HUES6 (cell line): ENCODE results near the gene DISC1.

Experiments used
- H3K27ac ChIP-seq: 2 replicates; pipeline ENCODE4 v1.7.0; 2013; ENCODE audit warnings: low read depth, mild to moderate bottlenecking, low read length, inconsistent platforms
- H3K27me3 ChIP-seq: 2 replicates; pipeline ENCODE4 v1.6.1; 2013; ENCODE audit warnings: low read length; ENCODE audit not compliant: control insufficient read depth, insufficient read depth
- H3K36me3 ChIP-seq: 2 replicates; pipeline ENCODE4 v1.6.1; 2013; ENCODE audit warnings: low read length; ENCODE audit not compliant: control insufficient read depth, insufficient read depth
- H3K4me1 ChIP-seq: 2 replicates; pipeline ENCODE4 v1.6.1; 2013; ENCODE audit warnings: low read length; ENCODE audit not compliant: control insufficient read depth, insufficient read depth
- H3K4me3 ChIP-seq: 2 replicates; pipeline ENCODE4 v1.5.1; 2013; ENCODE audit warnings: low read depth, low read length
- H3K9ac ChIP-seq: one replicate; pipeline ENCODE4 v1.6.1; 2013; ENCODE audit warnings: mild to moderate bottlenecking, low read length
- H3K9me3 ChIP-seq: 2 replicates; pipeline ENCODE4 v1.6.1; 2013; ENCODE audit warnings: low read depth, low read length; ENCODE audit not compliant: control insufficient read depth, insufficient read depth

DISC1 gene

GRCh38 chr1:231733063-231733462, 106.5 kb downstream of the DISC1 start:
- Histone ChIP-seq H3K4me1 (no peaks in the 10 kb centered on the region), H3K9ac (no peak overlapping the region), H3K27me3 (no peaks in the 10 kb centered on the region), H3K9me3 (peaks cover 4% of the 10 kb centered on the region; the same call in 1 of the 2 replicates), H3K4me3 (no peak overlapping the region), H3K27ac (no peak overlapping the region), H3K36me3 (no peaks in the 10 kb centered on the region)

- no peaks in the 10 kb centered on the region for H3K36me3 ChIP-seq
These were observed 107.1 kb downstream of the DISC1 start for GRCh38 chr1:231733672-231734071.

GRCh38 chr1:231734417-231734816, 107.8 kb downstream of the DISC1 start:
- H3K4me1 ChIP-seq = no peaks in the 10 kb centered on the region
- no peak overlapping the region for H3K4me3 ChIP-seq
- no peaks in the 10 kb centered on the region for H3K27me3 ChIP-seq
- no peak overlapping the region for H3K9ac ChIP-seq
- H3K36me3 ChIP-seq = no peaks in the 10 kb centered on the region
- H3K27ac ChIP-seq = no peak overlapping the region
- peaks cover 4% of the 10 kb centered on the region; the same call in 1 of the 2 replicates for H3K9me3 ChIP-seq

More at GRCh38 chr1:231733672-231734071, 107.1 kb downstream of the DISC1 start:
- Histone ChIP-seq H3K9me3 (peaks cover 4% of the 10 kb centered on the region; the same call in 1 of the 2 replicates), H3K4me1 (no peaks in the 10 kb centered on the region), H3K9ac (no peak overlapping the region), H3K4me3 (no peak overlapping the region), H3K27me3 (no peaks in the 10 kb centered on the region), H3K27ac (no peak overlapping the region)

- Histone ChIP-seq H3K36me3 (no peaks in the 10 kb centered on the region), H3K4me3 (no peak overlapping the region), H3K9ac (no peak overlapping the region), H3K27me3 (no peaks in the 10 kb centered on the region), H3K27ac (no peak overlapping the region), H3K4me1 (no peaks in the 10 kb centered on the region), H3K9me3 (peaks cover 4% of the 10 kb centered on the region; the same call in 1 of the 2 replicates)
These were observed 108.8 kb downstream of the DISC1 start for GRCh38 chr1:231735411-231735810.

GRCh38 chr1:231735941-231736340, 109.4 kb downstream of the DISC1 start:
- Histone ChIP-seq H3K4me3 (no peak overlapping the region), H3K9me3 (peaks cover 4% of the 10 kb centered on the region; the same call in 1 of the 2 replicates), H3K27me3 (no peaks in the 10 kb centered on the region), H3K4me1 (no peaks in the 10 kb centered on the region), H3K27ac (no peak overlapping the region), H3K36me3 (no peaks in the 10 kb centered on the region), H3K9ac (no peak overlapping the region)

GRCh38 chr1:231736464-231736863, 109.9 kb downstream of the DISC1 start:
- no peak overlapping the region for H3K9ac ChIP-seq
- no peaks in the 10 kb centered on the region for H3K36me3 ChIP-seq
- no peak overlapping the region for H3K4me3 ChIP-seq
- peaks cover 4% of the 10 kb centered on the region; the same call in 1 of the 2 replicates for H3K9me3 ChIP-seq
- no peak overlapping the region for H3K27ac ChIP-seq
- no peaks in the 10 kb centered on the region for H3K4me1 ChIP-seq
- no peaks in the 10 kb centered on the region for H3K27me3 ChIP-seq

- H3K9ac ChIP-seq = no peak overlapping the region
- H3K36me3 ChIP-seq = no peaks in the 10 kb centered on the region
- no peaks in the 10 kb centered on the region for H3K9me3 ChIP-seq
- no peak overlapping the region for H3K27ac ChIP-seq
- no peaks in the 10 kb centered on the region for H3K27me3 ChIP-seq
- no peak overlapping the region for H3K4me3 ChIP-seq
- H3K4me1 ChIP-seq = no peaks in the 10 kb centered on the region
These were observed 112.0 kb downstream of the DISC1 start for GRCh38 chr1:231738554-231738953.

GRCh38 chr1:231743966-231744365, 117.4 kb downstream of the DISC1 start:
- Histone ChIP-seq H3K27ac (no peak overlapping the region), H3K4me3 (no peak overlapping the region), H3K36me3 (no peaks in the 10 kb centered on the region), H3K9ac (no peak overlapping the region), H3K27me3 (no peaks in the 10 kb centered on the region), H3K4me1 (no peaks in the 10 kb centered on the region), H3K9me3 (no peaks in the 10 kb centered on the region)

GRCh38 chr1:231748760-231749415, 122.3 kb downstream of the DISC1 start:
- Histone ChIP-seq H3K4me3 (no peak overlapping the region), H3K27me3 (no peaks in the 10 kb centered on the region), H3K36me3 (no peaks in the 10 kb centered on the region), H3K27ac (no peak overlapping the region), H3K9ac (no peak overlapping the region), H3K4me1 (no peaks in the 10 kb centered on the region), H3K9me3 (peaks cover 19% of the 10 kb centered on the region)

GRCh38 chr1:231750296-231750695, 123.7 kb downstream of the DISC1 start:
- Histone ChIP-seq H3K9me3 (peaks cover 22% of the 10 kb centered on the region), H3K4me1 (no peaks in the 10 kb centered on the region), H3K27me3 (no peaks in the 10 kb centered on the region), H3K9ac (no peak overlapping the region), H3K36me3 (no peaks in the 10 kb centered on the region), H3K27ac (no peak overlapping the region), H3K4me3 (no peak overlapping the region)

- no peak overlapping the region for H3K4me3 ChIP-seq
- H3K36me3 ChIP-seq = no peaks in the 10 kb centered on the region
- H3K9me3 ChIP-seq = peaks cover 22% of the 10 kb centered on the region
- no peaks in the 10 kb centered on the region for H3K27me3 ChIP-seq
- no peak overlapping the region for H3K27ac ChIP-seq
- H3K4me1 ChIP-seq = no peaks in the 10 kb centered on the region
- no peak overlapping the region for H3K9ac ChIP-seq
These were observed 124.3 kb downstream of the DISC1 start for GRCh38 chr1:231750818-231751362.
